IMR-90 (cell line): ENCODE results near the gene IQCF6. TPM values are rescaled to one million over a fixed set of nuclear protein-coding genes. Genes with fewer than 3 reads are reported as not detected.
"Not testable (repeated sequence)": the region's sequence is repeated elsewhere in the genome, so short reads cannot be mapped to it uniquely, and the experiment has no call there.

Experiments used
- ATAC-seq: fragments of 200-7000 bp; cut with Tn5 transposase; 2 replicates; pipeline ENCODE4 v1.9.1; 2020; ENCODE audit warnings: low read depth, mild to moderate bottlenecking, moderate library complexity
- BruUV-seq: library from RNA; stranded (reverse); fragments of 400-500 nt; replicated peaks from 2 replicates; lab custom pipeline; 2021; lab: Mats Ljungman, UMichigan
- CTCF ChIA-PET: fragments of 300-600 bp; formaldehyde crosslinking; extraction: SDS; loops from one replicate; lab custom pipeline; 2021; ENCODE audit warnings: antibody characterized with exemption; lab: Yijun Ruan, JAX
- POLR2A ChIA-PET: fragments of 300-600 bp; sonication (Branson Sonifier 250); formaldehyde crosslinking; loops from one replicate; lab custom pipeline; 2022; ENCODE audit warnings: antibody characterized with exemption; ENCODE audit not compliant: unreplicated experiment; lab: Charles Lee
- DNase-seq: peaks from one replicate; pipeline ENCODE4 v3.0.0; 2013
- H2AFZ ChIP-seq: replicated peaks from 2 replicates; pipeline ENCODE3; 2013; ENCODE audit warnings: low read length, mild to moderate bottlenecking; ENCODE audit not compliant: poor library complexity
- H2AK5ac ChIP-seq: 2 replicates; pipeline ENCODE4 v1.6.1; 2013; ENCODE audit warnings: low read depth, low read length, inconsistent platforms
- H2AK9ac ChIP-seq: replicated peaks from 2 replicates; pipeline ENCODE3; 2013; ENCODE audit warnings: mild to moderate bottlenecking, low read depth, low read length, moderate library complexity; ENCODE audit not compliant: poor library complexity
- H2BK120ac ChIP-seq: 2 replicates; pipeline ENCODE4 v1.6.1; 2013; ENCODE audit warnings: low read depth, low read length, inconsistent platforms
- H2BK15ac ChIP-seq: 3 replicates; pipeline ENCODE4 v1.6.1; 2013; ENCODE audit warnings: low read depth, low read length, inconsistent platforms
- H2BK20ac ChIP-seq: 2 replicates; pipeline ENCODE4 v1.6.1; 2013; ENCODE audit warnings: low read depth, mild to moderate bottlenecking, inconsistent platforms, low read length, moderate library complexity
- H2BK5ac ChIP-seq: 2 replicates; pipeline ENCODE4 v1.6.1; 2013; ENCODE audit warnings: mild to moderate bottlenecking, low read depth, low read length, inconsistent platforms; ENCODE audit not compliant: poor library complexity, severe bottlenecking
- H3K14ac ChIP-seq: replicated peaks from 2 replicates; pipeline ENCODE4 v1.6.1; 2013; ENCODE audit warnings: low read depth, low read length, inconsistent platforms
- H3K18ac ChIP-seq: 2 replicates; pipeline ENCODE4 v1.6.1; 2013; ENCODE audit warnings: low read depth, low read length, control low read depth
- H3K23ac ChIP-seq: 2 replicates; pipeline ENCODE4 v1.6.1; 2013; ENCODE audit warnings: low read depth, low read length, inconsistent platforms
- H3K27ac ChIP-seq: 2 replicates; pipeline ENCODE4 v1.5.1; 2013; ENCODE audit warnings: mild to moderate bottlenecking, control low read depth, low read length; ENCODE audit not compliant: insufficient read depth
- H3K27me3 ChIP-seq: 2 replicates; pipeline ENCODE4 v1.6.1; 2013; ENCODE audit warnings: low read length; ENCODE audit not compliant: control insufficient read depth, insufficient read depth
- H3K36me3 ChIP-seq: 2 replicates; pipeline ENCODE4 v1.6.1; 2013; ENCODE audit warnings: low read length, mixed read lengths; ENCODE audit not compliant: control insufficient read depth, insufficient read depth
- H3K4ac ChIP-seq: 2 replicates; pipeline ENCODE4 v1.6.1; 2013; ENCODE audit warnings: low read depth, low read length, inconsistent platforms
- H3K4me1 ChIP-seq: 2 replicates; pipeline ENCODE4 v1.6.1; 2013; ENCODE audit warnings: low read length, mixed read lengths; ENCODE audit not compliant: control insufficient read depth, insufficient read depth
- H3K4me2 ChIP-seq: 2 replicates; pipeline ENCODE4 v1.6.1; 2013; ENCODE audit warnings: low read depth, mild to moderate bottlenecking, control low read depth, low read length, moderate library complexity
- H3K4me3 ChIP-seq: 2 replicates; pipeline ENCODE4 v1.5.1; 2013; ENCODE audit warnings: low read depth, mild to moderate bottlenecking, control low read depth, low read length, moderate library complexity; ENCODE audit not compliant: insufficient read depth
- H3K56ac ChIP-seq: 2 replicates; pipeline ENCODE4 v1.6.1; 2013; ENCODE audit warnings: low read length, inconsistent platforms; ENCODE audit not compliant: insufficient read depth; ENCODE audit errors: extremely low read depth
- H3K79me1 ChIP-seq, 2 experiments: 2 replicates each; pipeline ENCODE4 v1.6.1; 2013; ENCODE audit warnings: low read length in 2 of 2, inconsistent platforms in 1 of 2, low read depth in 1 of 2
- H3K9ac ChIP-seq: 2 replicates; pipeline ENCODE4 v1.6.1; 2013; ENCODE audit warnings: low read depth, low read length, control low read depth
- H3K9me1 ChIP-seq: 2 replicates; pipeline ENCODE4 v1.6.1; 2013; ENCODE audit warnings: low read length, inconsistent platforms; ENCODE audit not compliant: insufficient read depth
- H3K9me3 ChIP-seq: 2 replicates; pipeline ENCODE4 v1.6.1; 2013; ENCODE audit warnings: low read length; ENCODE audit not compliant: control insufficient read depth, insufficient read depth
- H4K20me1 ChIP-seq: 2 replicates; pipeline ENCODE4 v1.6.1; 2013; ENCODE audit warnings: low read length, inconsistent platforms; ENCODE audit not compliant: insufficient read depth
- H4K5ac ChIP-seq: 2 replicates; pipeline ENCODE4 v1.6.1; 2013; ENCODE audit warnings: mild to moderate bottlenecking, low read depth, low read length, control low read depth
- H4K8ac ChIP-seq, 2 experiments: 2 replicates each; pipeline ENCODE4 v1.6.1; 2013; ENCODE audit warnings: low read depth in 2 of 2, low read length in 2 of 2, control low read depth in 1 of 2, inconsistent platforms in 1 of 2
- H4K91ac ChIP-seq: 2 replicates; pipeline ENCODE4 v1.6.1; 2013; ENCODE audit warnings: low read depth, low read length, inconsistent platforms; ENCODE audit not compliant: insufficient read depth
- dilution Hi-C: fragments of 300-500 bp; cut with HindIII; formaldehyde crosslinking; loops from one replicate; pipeline ENCODE4 v1.14.3; 2018; ENCODE audit warnings: low sequenced_read_pairs; ENCODE audit not compliant: unreplicated experiment
- in situ Hi-C: fragments of 300-500 bp; cut with MboI; formaldehyde crosslinking; loops from 3 replicates; pipeline ENCODE4 v1.14.3; 2019; ENCODE audit warnings: low sequenced_read_pairs, inconsistent platforms, mixed read lengths
- intact Hi-C: fragments of 100-400 bp; cut with micrococcal nuclease; formaldehyde crosslinking; loops from 2 replicates; pipeline ENCODE4 v1.10.0; 2022
- polyA plus RNA-seq, 3 experiments: library from polyadenylated mRNA; depleted of rRNA; stranded (reverse); fragments of >200 nt; gene quantifications; 2 replicates each; pipeline ENCODE4 v1.2.3, GENCODE V29; 2012; ENCODE audit warnings: low replicate concordance in 1 of 3
- total RNA-seq: library from RNA; depleted of rRNA; stranded (reverse); fragments of >200 nt; gene quantifications from 2 replicates; pipeline ENCODE4 v1.2.3, GENCODE V29; 2012

The IQCF6 gene
- total and polyA plus RNA-seq, 2 of the 4 experiments (the other 2 are of a cell fraction): not detected

DNA sequence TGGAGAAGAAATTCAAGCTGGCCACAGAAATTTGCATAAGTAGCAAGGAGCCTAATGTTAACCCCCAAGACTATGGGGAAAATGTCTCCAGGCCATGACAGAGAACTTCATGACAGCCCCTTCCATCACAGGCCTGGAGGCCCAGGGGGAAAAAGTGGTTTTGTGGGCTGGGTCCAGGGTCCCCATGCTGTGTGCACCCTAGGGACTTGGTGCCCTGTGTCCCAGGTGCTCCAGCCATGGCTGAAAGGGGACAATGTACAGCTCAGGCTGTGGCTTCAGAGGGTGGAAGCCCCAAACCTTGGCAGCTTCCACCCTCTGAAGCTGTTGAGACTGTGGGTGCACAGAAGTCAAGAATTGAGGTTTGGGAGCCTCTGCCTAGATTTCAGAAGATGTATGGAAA lies 8.5 kb upstream of the IQCF6 start:
- H4K5ac ChIP-seq, H3K27me3 ChIP-seq, H4K8ac ChIP-seq, H3K4me2 ChIP-seq, H3K79me1 ChIP-seq, H3K4me1 ChIP-seq, H3K36me3 ChIP-seq, ATAC-seq, H2AK9ac ChIP-seq, H3K27ac ChIP-seq, CTCF ChIA-PET, H3K4me3 ChIP-seq, H3K9me1 ChIP-seq, H3K9me3 ChIP-seq, H3K23ac ChIP-seq, H2AFZ ChIP-seq, dilution Hi-C loops, H2BK5ac ChIP-seq, POLR2A ChIA-PET, DNase-seq, BruUV-seq, H3K18ac ChIP-seq, H2BK120ac ChIP-seq, H3K4ac ChIP-seq, H2BK15ac ChIP-seq, H4K91ac ChIP-seq, H4K20me1 ChIP-seq, intact Hi-C loops, H2AK5ac ChIP-seq, H3K56ac ChIP-seq, H3K14ac ChIP-seq, H3K9ac ChIP-seq, H2BK20ac ChIP-seq: not testable (repeated sequence)
- in situ Hi-C loops: loop anchor here (25.0 kb wide), 1 partner anchor 275 kb away; the partner anchor contains the start of gene DCAF1
